C4-2B (cell line): ENCODE results near the gene CCDC120.

Experiments used
- ZFX ChIP-seq: fragments of 450-650 bp; IDR thresholded peaks from 2 replicates; pipeline ENCODE4 v1.6.1; 2017
- TF ChIP-seq, protein P1 (sequence below): fragments of 450-650 bp; conservative IDR thresholded peaks from 2 replicates; pipeline ENCODE4 v1.5.1; 2017; ENCODE audit warnings: mild to moderate bottlenecking

DNA sequence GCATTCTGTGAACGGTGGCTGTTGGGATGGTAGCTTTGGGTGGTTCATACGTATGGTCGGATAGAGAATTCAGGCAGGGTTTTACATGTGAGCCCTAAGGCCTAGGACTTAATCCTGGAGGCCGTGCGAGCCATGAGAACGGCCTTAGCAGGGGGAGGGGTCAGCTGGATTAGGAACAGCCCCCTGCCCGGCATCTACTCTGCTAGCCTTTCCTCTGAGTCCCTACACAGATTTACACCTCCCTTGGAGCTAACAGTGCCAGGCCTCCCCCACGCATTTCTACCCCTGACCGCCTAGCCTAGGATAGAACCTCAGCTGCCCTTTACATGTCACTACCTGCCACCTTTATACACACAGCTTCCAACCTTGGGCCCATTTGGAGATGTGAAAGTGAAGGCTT lies 7.9 kb downstream of the CCDC120 start:
- TF ChIP-seq, protein P1, sequence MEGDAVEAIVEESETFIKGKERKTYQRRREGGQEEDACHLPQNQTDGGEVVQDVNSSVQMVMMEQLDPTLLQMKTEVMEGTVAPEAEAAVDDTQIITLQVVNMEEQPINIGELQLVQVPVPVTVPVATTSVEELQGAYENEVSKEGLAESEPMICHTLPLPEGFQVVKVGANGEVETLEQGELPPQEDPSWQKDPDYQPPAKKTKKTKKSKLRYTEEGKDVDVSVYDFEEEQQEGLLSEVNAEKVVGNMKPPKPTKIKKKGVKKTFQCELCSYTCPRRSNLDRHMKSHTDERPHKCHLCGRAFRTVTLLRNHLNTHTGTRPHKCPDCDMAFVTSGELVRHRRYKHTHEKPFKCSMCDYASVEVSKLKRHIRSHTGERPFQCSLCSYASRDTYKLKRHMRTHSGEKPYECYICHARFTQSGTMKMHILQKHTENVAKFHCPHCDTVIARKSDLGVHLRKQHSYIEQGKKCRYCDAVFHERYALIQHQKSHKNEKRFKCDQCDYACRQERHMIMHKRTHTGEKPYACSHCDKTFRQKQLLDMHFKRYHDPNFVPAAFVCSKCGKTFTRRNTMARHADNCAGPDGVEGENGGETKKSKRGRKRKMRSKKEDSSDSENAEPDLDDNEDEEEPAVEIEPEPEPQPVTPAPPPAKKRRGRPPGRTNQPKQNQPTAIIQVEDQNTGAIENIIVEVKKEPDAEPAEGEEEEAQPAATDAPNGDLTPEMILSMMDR = no peak
- no peak for TF ChIP-seq ZFX
